ENCODE data around the gene PDX1.

GRCh38 chr13:27963491-27963890, 43.7 kb downstream of the PDX1 start:
- TF ChIP-seq CTCF (conservative IDR thresholded peaks at IDR 0.05) (no peak), ZFX (IDR thresholded peaks at IDR 0.05) (no peak)
